HepG2 (cell line): ENCODE data around the gene GPX2. TPM values are rescaled to one million over a fixed set of nuclear protein-coding genes. Genes with fewer than 3 reads are reported as not detected.

Experiments
- ARHGAP35 ChIP-seq: sonication (generic); formaldehyde crosslinking; IDR thresholded peaks from 2 replicates; pipeline ENCODE4 v1.9.0; 2022; ENCODE audit warnings: mild to moderate bottlenecking, inconsistent platforms, moderate library complexity, missing genetic modification reagents, borderline replicate concordance
- ARID5B ChIP-seq: IDR thresholded peaks from 2 replicates; pipeline ENCODE4 v1.4.0; 2020; ENCODE audit warnings: mild to moderate bottlenecking, missing genetic modification reagents
- ATF7 ChIP-seq, 2 experiments: fragments of 450-650 bp in 1 of 2; sonication (generic) in 1 of 2; formaldehyde crosslinking in 1 of 2; IDR thresholded peaks; 2 replicates each; pipeline versions ENCODE4 v1.4.0 to v1.6.1; 2016 to 2020; ENCODE audit warnings: antibody characterized with exemption in 1 of 2, mild to moderate bottlenecking in 1 of 2, missing genetic modification reagents in 1 of 2
- BRD4 ChIP-seq: sonication (generic); formaldehyde crosslinking; IDR thresholded peaks from 2 replicates; pipeline ENCODE4 v1.4.0; 2020; ENCODE audit warnings: missing genetic modification reagents
- CBX5 ChIP-seq: sonication (generic); formaldehyde crosslinking; IDR thresholded peaks from 2 replicates; pipeline ENCODE4 v1.4.0; 2020; ENCODE audit warnings: missing genetic modification reagents, borderline replicate concordance
- HHEX ChIP-seq: IDR thresholded peaks from 2 replicates; pipeline ENCODE4 v1.6.1; 2016; ENCODE audit warnings: control low read depth
- KLF6 ChIP-seq: IDR thresholded peaks from 2 replicates; pipeline ENCODE4 v1.8.0; 2016; ENCODE audit warnings: missing biosample characterization, missing genetic modification reagents
- MAFK ChIP-seq, 2 experiments: IDR thresholded peaks in 1 of 2; conservative IDR thresholded peaks in 1 of 2; 2 replicates each; pipeline ENCODE4 v1.6.1; 2011; ENCODE audit warnings: improper control_type of control experiment in 2 of 2, low read length in 2 of 2
- POLR2AphosphoS5 ChIP-seq: IDR thresholded peaks from 2 replicates; pipeline ENCODE4 v1.6.1; 2012; ENCODE audit warnings: low read depth, low read length
- PPARG ChIP-seq: conservative IDR thresholded peaks from 2 replicates; pipeline ENCODE4 v1.6.1; 2016; ENCODE audit warnings: missing biosample characterization, missing genetic modification reagents
- RAD21 ChIP-seq: fragments of 450-650 bp; formaldehyde crosslinking; IDR thresholded peaks from 2 replicates; pipeline ENCODE4 v1.5.0; 2020; ENCODE audit warnings: mild to moderate bottlenecking
- REXO4 ChIP-seq: sonication (generic); formaldehyde crosslinking; IDR thresholded peaks from 2 replicates; pipeline ENCODE4 v1.8.0; 2022; ENCODE audit warnings: missing genetic modification reagents, mild to moderate bottlenecking, borderline replicate concordance
- SAP130 ChIP-seq: IDR thresholded peaks from 2 replicates; pipeline ENCODE4 v1.6.1; 2016; ENCODE audit warnings: low read depth
- SMAD1 ChIP-seq: sonication (generic); formaldehyde crosslinking; IDR thresholded peaks from 2 replicates; pipeline ENCODE4 v1.4.0; 2020; ENCODE audit warnings: missing genetic modification reagents, low read depth, mild to moderate bottlenecking, borderline replicate concordance
- SOX6 ChIP-seq, 2 experiments: fragments of 450-650 bp in 1 of 2; sonication (generic) in 1 of 2; formaldehyde crosslinking in 1 of 2; IDR thresholded peaks; 2 replicates each; pipeline versions ENCODE4 v1.4.0 to v1.6.1; 2017 to 2020; ENCODE audit warnings: antibody characterized with exemption in 1 of 2, mild to moderate bottlenecking in 1 of 2, missing genetic modification reagents in 1 of 2
- SP2 ChIP-seq: sonication (generic); formaldehyde crosslinking; IDR thresholded peaks from 2 replicates; pipeline ENCODE4 v1.5.1; 2020; ENCODE audit warnings: mild to moderate bottlenecking, missing genetic modification reagents
- ZNF121 ChIP-seq: sonication (generic); formaldehyde crosslinking; IDR thresholded peaks from 2 replicates; pipeline ENCODE4 v1.5.0; 2020; ENCODE audit warnings: mild to moderate bottlenecking, missing genetic modification reagents
- ZNF446 ChIP-seq: sonication (generic); formaldehyde crosslinking; IDR thresholded peaks from 2 replicates; pipeline ENCODE4 v1.5.0; 2020; ENCODE audit warnings: mild to moderate bottlenecking, missing genetic modification reagents
- ZNF503 ChIP-seq: sonication (generic); formaldehyde crosslinking; IDR thresholded peaks from 2 replicates; pipeline ENCODE4 v1.4.0; 2020; ENCODE audit warnings: missing genetic modification reagents
- ZNF788 ChIP-seq: sonication (generic); formaldehyde crosslinking; IDR thresholded peaks from 2 replicates; pipeline ENCODE4 v1.5.0; 2020; ENCODE audit warnings: mild to moderate bottlenecking, missing genetic modification reagents, borderline replicate concordance
- polyA plus RNA-seq, 8 experiments: library from polyadenylated mRNA; depleted of rRNA in 3 of 8; stranded (reverse) in 7 of 8; unstranded in 1 of 8; fragments of >200 nt; fragmentation: Illumina TruSeq in 4 of 8; extraction: Trizol in 4 of 8; gene quantifications; 2 replicates each; pipeline versions ENCODE4 v1.2.1 to v1.2.3, GENCODE V29; 2011 to 2016; ENCODE audit warnings: low read depth in 4 of 8, missing spikeins in 1 of 8, mixed read lengths in 1 of 8; ENCODE audit not compliant: insufficient read depth in 1 of 8
- total RNA-seq, 5 experiments: library from RNA; depleted of rRNA; stranded (reverse); fragments of >200 nt; fragmentation: Illumina TruSeq; extraction: Trizol; gene quantifications; 2 replicates each; pipeline ENCODE4 v1.2.3, GENCODE V29; 2016; ENCODE audit warnings: low read depth in 1 of 5
- TF ChIP-seq, protein P1 (sequence below): sonication (generic); formaldehyde crosslinking; conservative IDR thresholded peaks from 2 replicates; pipeline ENCODE4 v1.4.0; 2020; ENCODE audit warnings: mild to moderate bottlenecking, missing genetic modification reagents, moderate library complexity

GPX2 gene
- total and polyA plus RNA-seq, 2 of the 13 experiments (the other 11 are each of a cell fraction or from before 2014, with no cell fraction given) = 526 to 674 TPM

- TF ChIP-seq SMAD1 (CRISPR knock-in tag) (no peak), ZNF503 (CRISPR knock-in tag) (peak; percentile 85; the same call in 1 of the 2 replicates), HHEX (no peak), ZNF788 (CRISPR knock-in tag) (peak; percentile 33; the same call in 1 of the 2 replicates), CBX5 (CRISPR knock-in tag) (peak; percentile 88), BRD4 (CRISPR knock-in tag) (0 out of 2 replicates have a peak, but pooled peaks have one; percentile 57), ARHGAP35 (CRISPR knock-in tag) (no peak), SOX6 (IDR thresholded peaks at IDR 0.05) (no peak), SOX6 (CRISPR knock-in tag; IDR thresholded peaks at IDR 0.05) (peak; percentile 97), ATF7 (IDR thresholded peaks at IDR 0.05) (no peak), ATF7 (CRISPR knock-in tag; IDR thresholded peaks at IDR 0.05) (no peak), KLF6 (CRISPR knock-in tag) (peak; percentile 73; the same call in 1 of the 2 replicates), REXO4 (CRISPR knock-in tag) (no peak), PPARG (CRISPR knock-in tag) (0 out of 2 replicates have a peak, but pooled peaks have one; percentile 16), ZNF446 (no peak), SAP130 (CRISPR knock-in tag) (peak; percentile 86), ZNF121 (CRISPR knock-in tag) (no peak), ARID5B (peak; percentile 85), MAFK (conservative IDR thresholded peaks at IDR 0.05 in 1 of 2, IDR thresholded peaks at IDR 0.05 in 1 of 2; ENCODE audit: low read length in 2 of 2) (peak; percentile 66 to 92), SP2 (CRISPR knock-in tag) (no peak), POLR2AphosphoS5 (peak; percentile 93), RAD21 (CRISPR knock-in tag) (peak; percentile 8; the same call in 1 of the 2 replicates)
- TF ChIP-seq, protein P1, sequence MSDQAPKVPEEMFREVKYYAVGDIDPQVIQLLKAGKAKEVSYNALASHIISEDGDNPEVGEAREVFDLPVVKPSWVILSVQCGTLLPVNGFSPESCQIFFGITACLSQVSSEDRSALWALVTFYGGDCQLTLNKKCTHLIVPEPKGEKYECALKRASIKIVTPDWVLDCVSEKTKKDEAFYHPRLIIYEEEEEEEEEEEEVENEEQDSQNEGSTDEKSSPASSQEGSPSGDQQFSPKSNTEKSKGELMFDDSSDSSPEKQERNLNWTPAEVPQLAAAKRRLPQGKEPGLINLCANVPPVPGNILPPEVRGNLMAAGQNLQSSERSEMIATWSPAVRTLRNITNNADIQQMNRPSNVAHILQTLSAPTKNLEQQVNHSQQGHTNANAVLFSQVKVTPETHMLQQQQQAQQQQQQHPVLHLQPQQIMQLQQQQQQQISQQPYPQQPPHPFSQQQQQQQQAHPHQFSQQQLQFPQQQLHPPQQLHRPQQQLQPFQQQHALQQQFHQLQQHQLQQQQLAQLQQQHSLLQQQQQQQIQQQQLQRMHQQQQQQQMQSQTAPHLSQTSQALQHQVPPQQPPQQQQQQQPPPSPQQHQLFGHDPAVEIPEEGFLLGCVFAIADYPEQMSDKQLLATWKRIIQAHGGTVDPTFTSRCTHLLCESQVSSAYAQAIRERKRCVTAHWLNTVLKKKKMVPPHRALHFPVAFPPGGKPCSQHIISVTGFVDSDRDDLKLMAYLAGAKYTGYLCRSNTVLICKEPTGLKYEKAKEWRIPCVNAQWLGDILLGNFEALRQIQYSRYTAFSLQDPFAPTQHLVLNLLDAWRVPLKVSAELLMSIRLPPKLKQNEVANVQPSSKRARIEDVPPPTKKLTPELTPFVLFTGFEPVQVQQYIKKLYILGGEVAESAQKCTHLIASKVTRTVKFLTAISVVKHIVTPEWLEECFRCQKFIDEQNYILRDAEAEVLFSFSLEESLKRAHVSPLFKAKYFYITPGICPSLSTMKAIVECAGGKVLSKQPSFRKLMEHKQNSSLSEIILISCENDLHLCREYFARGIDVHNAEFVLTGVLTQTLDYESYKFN = peak; percentile 73
Measured at GRCh38 chr14:64942531-64943111, at the start of gene GPX2 (continued).
